ENCODE results near the gene DENND1B.
"Not testable (repeated sequence)": the region's sequence is repeated elsewhere in the genome, so short reads cannot be mapped to it uniquely, and the experiment has no call there.

The DENND1B gene

DNA sequence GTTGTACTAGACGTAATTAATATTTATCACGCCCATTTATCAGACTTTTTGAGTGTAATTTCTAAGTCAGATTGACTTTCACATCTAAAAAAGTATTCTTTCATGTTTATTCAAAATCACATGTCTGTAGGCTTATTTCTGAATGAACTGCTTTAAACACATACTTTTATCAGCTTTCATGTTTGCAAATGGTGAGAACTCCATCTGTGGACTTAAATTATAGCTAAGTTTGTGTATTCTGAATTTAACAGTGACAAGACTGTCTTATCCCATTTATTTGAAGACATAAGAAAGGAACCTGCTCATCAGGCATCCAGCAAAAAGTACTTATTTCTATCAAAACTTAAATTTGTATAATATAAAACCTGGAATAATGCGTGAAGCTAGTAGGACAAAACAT is 69.3 kb downstream of the DENND1B start:
- Histone ChIP-seq H3K36me3 (no peaks in the 10 kb centered on the region), H3K27me3 (no peaks in the 10 kb centered on the region), H3K4me1 (no peaks in the 10 kb centered on the region), H3K9me3 (no peaks in the 10 kb centered on the region), H3K4me3 (ENCODE audit: low read depth, low read length) (no peak overlapping the region)
- DNase-seq, result no peak
- TF ChIP-seq, protein P1, sequence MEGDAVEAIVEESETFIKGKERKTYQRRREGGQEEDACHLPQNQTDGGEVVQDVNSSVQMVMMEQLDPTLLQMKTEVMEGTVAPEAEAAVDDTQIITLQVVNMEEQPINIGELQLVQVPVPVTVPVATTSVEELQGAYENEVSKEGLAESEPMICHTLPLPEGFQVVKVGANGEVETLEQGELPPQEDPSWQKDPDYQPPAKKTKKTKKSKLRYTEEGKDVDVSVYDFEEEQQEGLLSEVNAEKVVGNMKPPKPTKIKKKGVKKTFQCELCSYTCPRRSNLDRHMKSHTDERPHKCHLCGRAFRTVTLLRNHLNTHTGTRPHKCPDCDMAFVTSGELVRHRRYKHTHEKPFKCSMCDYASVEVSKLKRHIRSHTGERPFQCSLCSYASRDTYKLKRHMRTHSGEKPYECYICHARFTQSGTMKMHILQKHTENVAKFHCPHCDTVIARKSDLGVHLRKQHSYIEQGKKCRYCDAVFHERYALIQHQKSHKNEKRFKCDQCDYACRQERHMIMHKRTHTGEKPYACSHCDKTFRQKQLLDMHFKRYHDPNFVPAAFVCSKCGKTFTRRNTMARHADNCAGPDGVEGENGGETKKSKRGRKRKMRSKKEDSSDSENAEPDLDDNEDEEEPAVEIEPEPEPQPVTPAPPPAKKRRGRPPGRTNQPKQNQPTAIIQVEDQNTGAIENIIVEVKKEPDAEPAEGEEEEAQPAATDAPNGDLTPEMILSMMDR (IDR thresholded peaks at IDR 0.05; ENCODE audit: low read depth, low read length), result no peak

DNA sequence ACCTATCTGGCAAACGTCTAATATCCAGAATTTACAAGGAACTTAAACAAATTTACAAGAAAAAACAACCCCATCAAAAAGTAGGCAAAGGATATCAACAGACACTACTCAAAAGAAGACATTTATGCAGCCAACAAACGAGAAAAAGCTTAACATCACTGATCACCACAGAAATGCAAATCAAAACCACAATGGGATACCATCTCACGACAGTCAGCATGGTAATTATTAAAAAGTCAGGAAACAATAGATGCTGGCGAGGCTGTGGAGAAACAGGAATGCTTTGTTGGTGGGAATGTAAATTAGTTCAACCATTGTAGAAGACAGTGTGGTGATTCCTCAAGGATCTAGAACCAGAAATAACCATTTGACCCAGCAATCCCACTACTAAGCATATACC is 74.6 kb downstream of the DENND1B start:
- not testable (repeated sequence) for H3K9me3 ChIP-seq; H3K27me3 ChIP-seq; DNase-seq; H3K36me3 ChIP-seq; H3K4me3 ChIP-seq (ENCODE audit: low read depth, low read length); H3K4me1 ChIP-seq

DNA sequence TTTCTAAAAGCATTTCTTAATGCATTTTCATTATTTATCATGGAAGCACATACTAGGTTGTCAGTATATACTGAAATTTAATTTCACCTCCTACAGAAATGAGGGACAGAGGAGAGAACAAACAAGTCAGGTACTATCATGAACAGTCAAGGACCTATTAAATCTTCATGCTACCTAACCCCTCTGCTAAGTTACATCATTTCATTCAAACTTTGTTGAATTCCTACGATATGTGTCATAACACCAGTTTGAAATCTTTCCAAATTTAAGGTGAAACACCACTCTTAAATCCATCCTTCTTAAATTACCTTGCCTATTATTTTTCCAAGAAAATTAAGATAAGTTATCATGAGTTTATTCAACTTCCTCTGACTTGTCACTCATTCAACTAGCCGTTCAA is 78.9 kb downstream of the DENND1B start:
- no peaks in the 10 kb centered on the region for H3K27me3 ChIP-seq
- no peaks in the 10 kb centered on the region for H3K9me3 ChIP-seq
- H3K36me3 ChIP-seq, result no peaks in the 10 kb centered on the region
- no peak overlapping the region for H3K4me3 ChIP-seq (ENCODE audit: low read depth, low read length)
- TF ChIP-seq, protein P1 (IDR thresholded peaks at IDR 0.05; ENCODE audit: low read depth, low read length), result no peak
- no peak for DNase-seq
- H3K4me1 ChIP-seq, result peaks cover 10% of the 10 kb centered on the region; the same call in 1 of the 2 replicates

DNA sequence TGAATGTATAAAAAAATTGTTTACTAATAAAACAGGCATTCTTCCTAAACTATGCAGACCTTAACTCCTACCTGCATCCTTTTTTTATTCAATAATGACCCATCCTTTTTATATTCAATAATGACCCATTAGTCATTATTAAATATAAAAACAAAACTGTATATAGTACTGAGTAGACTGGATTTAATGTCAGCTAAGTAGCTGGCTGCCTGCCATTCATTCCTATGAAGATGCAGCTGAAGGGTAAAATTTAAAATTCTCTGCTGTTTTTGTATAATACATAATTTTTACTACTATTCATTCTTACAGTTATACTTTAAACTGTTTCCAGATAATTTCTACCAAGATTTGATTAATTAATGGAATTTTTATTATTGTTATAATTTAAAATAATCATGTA is 79.3 kb downstream of the DENND1B start:
- no peak overlapping the region for H3K4me3 ChIP-seq (ENCODE audit: low read depth, low read length)
- TF ChIP-seq, protein P1 (IDR thresholded peaks at IDR 0.05; ENCODE audit: low read depth, low read length), result no peak
- no peaks in the 10 kb centered on the region for H3K9me3 ChIP-seq
- no peak for DNase-seq
- no peaks in the 10 kb centered on the region for H3K27me3 ChIP-seq
- peaks cover 10% of the 10 kb centered on the region; the same call in 1 of the 2 replicates for H3K4me1 ChIP-seq
- no peaks in the 10 kb centered on the region for H3K36me3 ChIP-seq

DNA sequence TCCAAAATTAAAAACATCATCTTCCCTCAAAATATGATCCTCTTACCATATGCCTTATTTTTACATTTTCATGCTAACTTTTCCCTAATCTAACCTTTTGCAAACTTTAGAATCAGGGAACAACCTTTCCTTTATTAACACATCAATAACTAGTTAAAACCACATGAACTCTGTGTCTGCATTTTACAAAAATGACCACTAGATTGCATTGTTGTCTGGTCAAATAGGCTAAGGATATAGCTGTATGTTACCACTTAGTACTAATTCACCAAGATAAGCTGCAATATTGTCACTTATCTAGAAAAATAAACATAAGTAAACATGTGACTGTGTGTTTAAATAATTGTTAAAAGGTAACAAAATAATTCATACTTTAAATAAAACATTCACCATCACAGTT is 82.3 kb downstream of the DENND1B start:
- no peaks in the 10 kb centered on the region for H3K27me3 ChIP-seq
- H3K4me1 ChIP-seq, result peaks cover 10% of the 10 kb centered on the region
- H3K36me3 ChIP-seq, result no peaks in the 10 kb centered on the region
- H3K4me3 ChIP-seq (ENCODE audit: low read depth, low read length), result no peak overlapping the region
- no peak for DNase-seq
- TF ChIP-seq, protein P1 (IDR thresholded peaks at IDR 0.05; ENCODE audit: low read depth, low read length), result peak; percentile 51
- 0 out of 2 replicates have a peak, but pooled peaks cover 4% of the 10 kb centered on the region for H3K9me3 ChIP-seq

DNA sequence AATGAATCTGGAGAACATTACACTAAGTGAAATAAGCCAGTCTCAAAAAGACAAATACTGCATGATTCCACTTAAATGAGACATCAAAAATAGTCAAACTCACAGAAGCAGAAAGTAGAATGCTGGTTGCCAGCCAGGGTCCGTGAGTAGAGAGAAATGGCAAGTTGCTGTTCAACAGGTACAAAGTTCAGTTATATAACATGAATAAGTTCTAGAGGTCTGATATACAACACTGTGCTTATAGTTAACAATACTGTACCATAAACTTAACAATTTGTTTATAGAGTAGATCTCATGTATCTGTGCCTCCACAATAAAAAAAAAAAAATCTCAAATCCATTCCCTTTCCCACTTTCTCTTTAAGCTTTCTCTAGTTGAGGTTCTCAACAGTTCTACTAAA is 83.5 kb downstream of the DENND1B start:
- Histone ChIP-seq H3K9me3 (0 out of 2 replicates have a peak, but pooled peaks cover 4% of the 10 kb centered on the region), H3K4me3 (ENCODE audit: low read depth, low read length) (no peak overlapping the region), H3K36me3 (no peaks in the 10 kb centered on the region), H3K27me3 (no peaks in the 10 kb centered on the region), H3K4me1 (peaks cover 10% of the 10 kb centered on the region)
- DNase-seq, result no peak
- TF ChIP-seq, protein P1 (IDR thresholded peaks at IDR 0.05; ENCODE audit: low read depth, low read length), result no peak

DNA sequence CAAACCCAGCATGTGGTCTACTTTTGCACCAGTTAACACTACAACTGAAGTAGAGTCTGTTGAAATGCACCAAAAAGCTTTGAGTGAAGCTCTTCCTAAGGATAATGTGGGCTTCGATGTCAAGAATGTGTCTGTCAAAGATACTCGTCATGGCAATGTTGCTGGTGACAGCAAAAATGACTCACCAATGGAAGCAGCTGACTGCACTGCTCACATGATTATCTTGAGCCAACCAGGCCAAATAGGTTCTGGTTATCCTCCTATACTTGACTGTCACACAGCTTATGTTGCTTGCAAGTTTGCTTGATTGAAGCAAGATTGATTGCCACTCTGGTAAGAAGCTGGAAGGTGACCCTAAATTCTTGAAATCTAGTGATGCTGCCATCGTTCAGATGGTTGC is 85.2 kb downstream of the DENND1B start:
- H3K4me3 ChIP-seq (ENCODE audit: low read depth, low read length), result no peak overlapping the region
- H3K27me3 ChIP-seq, result no peaks in the 10 kb centered on the region
- H3K36me3 ChIP-seq, result no peaks in the 10 kb centered on the region
- DNase-seq, result peak; percentile 12
- TF ChIP-seq, protein P1 (IDR thresholded peaks at IDR 0.05; ENCODE audit: low read depth, low read length), result no peak
- H3K4me1 ChIP-seq, result peaks cover 8% of the 10 kb centered on the region
- 0 out of 2 replicates have a peak, but pooled peaks cover 4% of the 10 kb centered on the region for H3K9me3 ChIP-seq
